Subcutaneous adipose tissue (tissue), 4 donors: ENCODE results near the gene TMEM101. TPM values are rescaled to one million over a fixed set of nuclear protein-coding genes. Genes with fewer than 3 reads are reported as not detected.

Experiments
- small RNA-seq: library from RNA; depleted of rRNA; stranded (forward); fragments of <200 nt; gene quantifications from one replicate; pipeline ENCODE3, GENCODE V24; 2016
- total RNA-seq, 4 donors: library from RNA; depleted of rRNA; stranded (reverse); fragments of >200 nt; gene quantifications; one replicate each; pipeline ENCODE4 v1.1.0, GENCODE V29; 2016
- TF ChIP-seq, protein P1 (sequence below): fragments of 450-650 bp; IDR thresholded peaks from one replicate; pipeline ENCODE4 v1.5.1; 2016; ENCODE audit warnings: low read depth, mild to moderate bottlenecking, control low read depth, antibody characterized with exemption, moderate library complexity

Gene TMEM101
- total RNA-seq, 4 donors from 2014 or later, result 13.5 to 28.4 (median 21.9) TPM

DNA sequence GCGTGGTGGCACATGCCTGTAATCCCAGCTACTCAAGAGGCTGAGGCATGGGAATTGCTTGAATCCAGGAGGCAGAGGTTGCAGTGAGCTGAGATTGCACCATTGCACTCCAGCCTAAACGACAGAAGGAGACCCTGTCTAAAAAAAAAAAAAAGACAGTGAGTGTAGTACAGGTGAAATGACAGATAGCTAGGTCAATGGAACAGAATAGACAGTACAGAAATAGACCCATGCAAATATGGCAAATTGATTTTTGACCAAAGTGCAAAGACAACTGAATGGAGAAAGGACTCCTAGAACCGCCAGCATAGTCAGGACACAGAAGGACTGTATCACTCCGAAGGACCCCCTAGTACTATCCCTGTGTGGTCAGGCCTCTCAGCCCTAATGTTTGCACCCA lies 44.4 kb downstream of the TMEM101 start:
- TF ChIP-seq, protein P1, sequence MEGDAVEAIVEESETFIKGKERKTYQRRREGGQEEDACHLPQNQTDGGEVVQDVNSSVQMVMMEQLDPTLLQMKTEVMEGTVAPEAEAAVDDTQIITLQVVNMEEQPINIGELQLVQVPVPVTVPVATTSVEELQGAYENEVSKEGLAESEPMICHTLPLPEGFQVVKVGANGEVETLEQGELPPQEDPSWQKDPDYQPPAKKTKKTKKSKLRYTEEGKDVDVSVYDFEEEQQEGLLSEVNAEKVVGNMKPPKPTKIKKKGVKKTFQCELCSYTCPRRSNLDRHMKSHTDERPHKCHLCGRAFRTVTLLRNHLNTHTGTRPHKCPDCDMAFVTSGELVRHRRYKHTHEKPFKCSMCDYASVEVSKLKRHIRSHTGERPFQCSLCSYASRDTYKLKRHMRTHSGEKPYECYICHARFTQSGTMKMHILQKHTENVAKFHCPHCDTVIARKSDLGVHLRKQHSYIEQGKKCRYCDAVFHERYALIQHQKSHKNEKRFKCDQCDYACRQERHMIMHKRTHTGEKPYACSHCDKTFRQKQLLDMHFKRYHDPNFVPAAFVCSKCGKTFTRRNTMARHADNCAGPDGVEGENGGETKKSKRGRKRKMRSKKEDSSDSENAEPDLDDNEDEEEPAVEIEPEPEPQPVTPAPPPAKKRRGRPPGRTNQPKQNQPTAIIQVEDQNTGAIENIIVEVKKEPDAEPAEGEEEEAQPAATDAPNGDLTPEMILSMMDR, result no peak

- TF ChIP-seq, protein P1, result no peak
These were observed 47.4 kb downstream of the TMEM101 start for GRCh38 chr17:43967251-43967875.

DNA sequence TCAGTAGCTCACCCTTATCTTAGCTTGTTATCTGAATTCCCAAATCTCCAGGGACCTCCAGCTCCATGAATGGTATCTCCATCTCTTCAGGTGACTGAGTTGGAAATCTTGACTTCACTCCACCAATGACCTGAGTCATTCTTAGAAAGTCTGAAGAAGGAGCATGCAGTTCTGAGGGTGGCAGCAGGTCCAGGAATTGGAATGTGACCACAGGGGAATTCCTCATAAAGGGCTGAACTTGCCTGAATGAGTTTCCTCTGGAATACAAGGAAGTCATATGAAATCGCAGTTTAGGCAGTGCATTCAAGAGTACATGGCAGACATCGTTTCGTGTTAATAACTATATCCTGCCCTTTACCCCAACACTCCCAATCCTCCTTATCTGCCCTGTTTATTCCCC lies 48.5 kb downstream of the TMEM101 start:
- TF ChIP-seq, protein P1, result no peak

DNA sequence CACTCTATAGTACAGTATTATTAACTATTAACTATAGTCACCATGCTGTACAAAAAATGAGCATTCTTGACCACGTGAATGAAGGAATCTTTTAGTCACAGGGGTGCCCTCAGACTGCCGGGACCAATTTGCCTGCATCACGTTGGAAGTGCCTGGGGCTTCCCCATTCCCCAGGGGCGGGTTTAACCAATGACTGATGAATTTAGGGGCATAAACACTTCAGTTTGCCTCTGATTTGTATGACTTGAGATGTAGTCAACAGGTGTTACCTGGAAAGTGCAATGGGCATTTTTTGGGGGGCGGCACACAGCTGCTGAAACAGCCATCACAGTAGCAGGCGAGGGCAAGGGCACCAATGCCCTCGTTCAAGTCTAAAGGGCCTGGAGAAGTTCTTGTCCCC lies 52.3 kb downstream of the TMEM101 start:
- TF ChIP-seq, protein P1, result no peak

DNA sequence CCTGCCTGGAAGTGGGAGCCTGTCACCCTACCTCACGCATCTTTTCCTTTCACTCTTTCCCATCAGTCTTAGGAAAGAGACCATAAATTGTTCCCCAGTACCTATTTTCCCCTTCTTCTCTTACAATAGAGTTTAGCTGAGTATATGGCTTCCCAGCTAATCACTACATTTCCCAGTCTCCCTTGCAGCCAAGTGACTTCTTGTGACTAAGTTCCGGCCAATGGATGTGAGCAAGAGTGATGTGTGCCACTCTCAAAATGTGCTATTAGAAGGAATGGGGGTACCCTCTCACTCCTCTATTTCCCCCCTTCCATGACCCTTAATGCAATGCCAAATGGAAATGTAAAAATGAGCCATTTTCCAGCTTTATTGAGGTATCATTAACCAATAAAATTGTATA lies 52.8 kb downstream of the TMEM101 start:
- TF ChIP-seq, protein P1, result no peak

Small RNA genes within 50 kb of the gene (small RNA-seq; reads per million reads assigned to genes)
- not detected for gene RF00012

Other genes starting within 250 kb of the TMEM101 start
- 10 to 100 TPM; 55.4 to 86.4 (median 60.2) TPM for gene DUSP3, start 236.0 kb downstream of the TMEM101 start, total RNA-seq
- gene CFAP97D1, start 234.5 kb downstream of the TMEM101 start, total RNA-seq, result under 1 TPM in 2 of 4 donors, not detected in 2; 0.19 to 0.22 TPM
- gene MPP3, start 181.8 kb downstream of the TMEM101 start, total RNA-seq, result 100 to 1,000 TPM in 1 of 4 donors, 10 to 100 TPM in 2, 1 to 10 TPM in 1; 9.0 to 122 (median 25.2) TPM
- 100 to 1,000 TPM in 1 of 4 donors, 10 to 100 TPM in 3; 29.5 to 234 (median 50.5) TPM for gene CD300LG, start 167.8 kb downstream of the TMEM101 start, total RNA-seq
- 1 to 10 TPM in 3 of 4 donors, under 1 TPM in 1; 0.65 to 4.2 (median 2.2) TPM for gene MPP2, start 107.4 kb downstream of the TMEM101 start, total RNA-seq
- gene PPY, start 72.5 kb downstream of the TMEM101 start, total RNA-seq, result not detected
- gene PYY, start 61.0 kb downstream of the TMEM101 start, total RNA-seq, result not detected
- gene NAGS, start 10.3 kb downstream of the TMEM101 start, total RNA-seq, result 1 to 10 TPM in 2 of 4 donors, under 1 TPM in 1, not detected in 1; 0.94 to 1.5 (median 1.3) TPM
- gene LSM12, start 51.7 kb upstream of the TMEM101 start, total RNA-seq, result 10 to 100 TPM; 26.2 to 57.2 (median 29.1) TPM
- 10 to 100 TPM; 30.6 to 39.9 (median 35.7) TPM for gene G6PC3, start 55.8 kb upstream of the TMEM101 start, total RNA-seq
- 10 to 100 TPM; 23.3 to 91.7 (median 42.4) TPM for gene HDAC5, start 108.7 kb upstream of the TMEM101 start, total RNA-seq
- gene HROB, start 127.0 kb upstream of the TMEM101 start, total RNA-seq, result 1 to 10 TPM in 3 of 4 donors, under 1 TPM in 1; 0.82 to 3.6 (median 1.8) TPM
- not detected for gene ASB16, start 155.7 kb upstream of the TMEM101 start, total RNA-seq
- 10 to 100 TPM; 26.6 to 36.0 (median 33.2) TPM for gene TMUB2, start 172.0 kb upstream of the TMEM101 start, total RNA-seq
- gene ATXN7L3, start 184.9 kb upstream of the TMEM101 start, total RNA-seq, result 10 to 100 TPM; 11.7 to 31.6 (median 28.2) TPM
- 10 to 100 TPM; 23.5 to 63.5 (median 35.3) TPM for gene UBTF, start 204.7 kb upstream of the TMEM101 start, total RNA-seq